IPS-15b (cell line): ENCODE results near the gene MAP3K3.

Source experiments
- H3K27me3 ChIP-seq: one replicate; pipeline ENCODE4 v1.6.1; 2013; ENCODE audit warnings: low read length; ENCODE audit not compliant: control insufficient read depth, insufficient read depth
- H3K36me3 ChIP-seq: one replicate; pipeline ENCODE4 v1.6.1; 2013; ENCODE audit warnings: low read length; ENCODE audit not compliant: control insufficient read depth, insufficient read depth
- H3K4me1 ChIP-seq: one replicate; pipeline ENCODE4 v1.6.1; 2013; ENCODE audit warnings: mild to moderate bottlenecking, low read length; ENCODE audit not compliant: control insufficient read depth, insufficient read depth
- H3K4me3 ChIP-seq: one replicate; pipeline ENCODE4 v1.5.1; 2013; ENCODE audit warnings: low read depth, low read length
- H3K9ac ChIP-seq: one replicate; pipeline ENCODE4 v1.6.1; 2013; ENCODE audit warnings: low read depth, mild to moderate bottlenecking, low read length
- H3K9me3 ChIP-seq: one replicate; pipeline ENCODE4 v1.6.1; 2013; ENCODE audit warnings: mild to moderate bottlenecking, low read length; ENCODE audit not compliant: control insufficient read depth, insufficient read depth

MAP3K3 gene

GRCh38 chr17:63598281-63598680 is 23.9 kb upstream of the MAP3K3 start:
- H3K9ac ChIP-seq, result no peak overlapping the region

GRCh38 chr17:63600569-63601438 is 21.4 kb upstream of the MAP3K3 start, which contains the start of gene TACO1:
TACO1 (plus strand) TSS chr17:63600895; CDS start chr17:63601084, 189 bp downstream.
- peak within 1 kb of the TSS; percentile 74 for H3K9ac ChIP-seq
- no peaks in the 10 kb centered on the region for H3K9me3 ChIP-seq
- peaks cover 3% of the 10 kb centered on the region for H3K36me3 ChIP-seq
- no peaks in the 10 kb centered on the region for H3K27me3 ChIP-seq
- no peaks in the 10 kb centered on the region for H3K4me1 ChIP-seq
- peak within 1 kb of the TSS; percentile 82 for H3K4me3 ChIP-seq

More at GRCh38 chr17:63598281-63598680, 23.9 kb upstream of the MAP3K3 start:
- Histone ChIP-seq H3K9me3 (no peaks in the 10 kb centered on the region), H3K27me3 (no peaks in the 10 kb centered on the region), H3K4me1 (no peaks in the 10 kb centered on the region), H3K36me3 (no peaks in the 10 kb centered on the region), H3K4me3 (no peak overlapping the region)

- Histone ChIP-seq H3K27me3 (no peaks in the 10 kb centered on the region), H3K9ac (peak overlapping the region; percentile 74), H3K4me3 (peak overlapping the region; percentile 82), H3K9me3 (no peaks in the 10 kb centered on the region), H3K4me1 (no peaks in the 10 kb centered on the region), H3K36me3 (peaks cover 3% of the 10 kb centered on the region)
Measured at GRCh38 chr17:63601439-63602371, 20.5 kb upstream of the MAP3K3 start.

GRCh38 chr17:63609816-63610573 is 12.2 kb upstream of the MAP3K3 start:
- H3K36me3 ChIP-seq, result peaks cover 5% of the 10 kb centered on the region
- no peaks in the 10 kb centered on the region for H3K27me3 ChIP-seq
- no peaks in the 10 kb centered on the region for H3K4me1 ChIP-seq
- H3K9me3 ChIP-seq, result no peaks in the 10 kb centered on the region
- H3K4me3 ChIP-seq, result no peak overlapping the region
- no peak overlapping the region for H3K9ac ChIP-seq

GRCh38 chr17:63610854-63611253 is 11.4 kb upstream of the MAP3K3 start:
- Histone ChIP-seq H3K9me3 (no peaks in the 10 kb centered on the region), H3K27me3 (no peaks in the 10 kb centered on the region), H3K4me3 (no peak overlapping the region), H3K4me1 (no peaks in the 10 kb centered on the region), H3K36me3 (peaks cover 5% of the 10 kb centered on the region), H3K9ac (no peak overlapping the region)

- Histone ChIP-seq H3K36me3 (peaks cover 5% of the 10 kb centered on the region), H3K27me3 (no peaks in the 10 kb centered on the region), H3K9me3 (no peaks in the 10 kb centered on the region), H3K4me3 (no peak overlapping the region), H3K4me1 (no peaks in the 10 kb centered on the region), H3K9ac (no peak overlapping the region)
Measured at GRCh38 chr17:63611354-63611753, 10.9 kb upstream of the MAP3K3 start.

GRCh38 chr17:63613663-63614062 is 8.6 kb upstream of the MAP3K3 start:
- no peak overlapping the region for H3K9ac ChIP-seq
- H3K4me3 ChIP-seq, result no peak overlapping the region
- H3K27me3 ChIP-seq, result no peaks in the 10 kb centered on the region
- H3K9me3 ChIP-seq, result no peaks in the 10 kb centered on the region
- H3K36me3 ChIP-seq, result no peaks in the 10 kb centered on the region
- no peaks in the 10 kb centered on the region for H3K4me1 ChIP-seq

GRCh38 chr17:63621229-63621683 is 961 bp upstream of the MAP3K3 start:
- H3K9ac ChIP-seq, result peak overlapping the region; percentile 50
- no peaks in the 10 kb centered on the region for H3K36me3 ChIP-seq
- H3K4me1 ChIP-seq, result peaks cover 14% of the 10 kb centered on the region
- no peaks in the 10 kb centered on the region for H3K9me3 ChIP-seq
- H3K4me3 ChIP-seq, result peak overlapping the region; percentile 64
- no peaks in the 10 kb centered on the region for H3K27me3 ChIP-seq

GRCh38 chr17:63622574-63623390 is 565 bp downstream of the MAP3K3 start:
- Histone ChIP-seq H3K4me1 (peaks cover 14% of the 10 kb centered on the region), H3K9ac (no peak overlapping the region), H3K27me3 (no peaks in the 10 kb centered on the region), H3K4me3 (peak overlapping the region; percentile 79), H3K36me3 (no peaks in the 10 kb centered on the region), H3K9me3 (no peaks in the 10 kb centered on the region)

GRCh38 chr17:63623786-63624530 is 1.7 kb downstream of the MAP3K3 start:
- peak overlapping the region; percentile 79 for H3K4me3 ChIP-seq
- H3K27me3 ChIP-seq, result no peaks in the 10 kb centered on the region
- peak overlapping the region; percentile 9 for H3K9ac ChIP-seq
- no peaks in the 10 kb centered on the region for H3K36me3 ChIP-seq
- H3K9me3 ChIP-seq, result no peaks in the 10 kb centered on the region
- H3K4me1 ChIP-seq, result peaks cover 14% of the 10 kb centered on the region
